ENCODE results near the gene CAMP. TPM values are rescaled to one million over a fixed set of nuclear protein-coding genes. Genes with fewer than 3 reads are reported as not detected.
"Not testable (repeated sequence)": the region's sequence is repeated elsewhere in the genome, so short reads cannot be mapped to it uniquely, and the experiment has no call there.

Gene CAMP
- total and polyA plus RNA-seq, 8 donors, result 0.87 to 1.4 (median 0.92) TPM; not detected in 5

GRCh38 chr3:48202632-48203031, 20.7 kb upstream of the CAMP start:
- Histone ChIP-seq H3K9me3 (no peaks in the 10 kb centered on the region), H3K27ac (no peak overlapping the region), H3K27me3 (no peaks in the 10 kb centered on the region), H3K4me3 (no peak overlapping the region), H3K4me1 (no peaks in the 10 kb centered on the region), H3K36me3 (no peaks in the 10 kb centered on the region)
- intact Hi-C loops (cut with DNase I; ENCODE audit: low total_unique reads), result no loop called here
- 72 to 84% (median 79%) methylated on average over 6 of the region's 6 CpGs for WGBS, 5 donors
- no peak for TF ChIP-seq EP300 (IDR thresholded peaks at IDR 0.05)
- TF ChIP-seq POLR2A (IDR thresholded peaks at IDR 0.05), result no peak
- no peak for TF ChIP-seq CTCF (IDR thresholded peaks at IDR 0.05)
- no peak for TF ChIP-seq POLR2AphosphoS5 (IDR thresholded peaks at IDR 0.05)
- no peak for DNase-seq

- no peaks in the 10 kb centered on the region for H3K4me1 ChIP-seq
- H3K27me3 ChIP-seq, result no peaks in the 10 kb centered on the region
- no peak for TF ChIP-seq POLR2AphosphoS5 (IDR thresholded peaks at IDR 0.05)
- TF ChIP-seq EP300 (IDR thresholded peaks at IDR 0.05), result no peak
- TF ChIP-seq CTCF (IDR thresholded peaks at IDR 0.05), result no peak
- no peak for TF ChIP-seq POLR2A (IDR thresholded peaks at IDR 0.05)
- no peaks in the 10 kb centered on the region for H3K36me3 ChIP-seq
- no peaks in the 10 kb centered on the region for H3K9me3 ChIP-seq
- DNase-seq, result no peak
- intact Hi-C loops (cut with DNase I; ENCODE audit: low total_unique reads), result no loop called here
- H3K27ac ChIP-seq, result no peak overlapping the region
- H3K4me3 ChIP-seq, result no peak overlapping the region
- WGBS, 5 donors, result 29 to 66% (median 62%) methylated on average over 1 to 3 of the region's 3 CpGs
These were observed 15.2 kb upstream of the CAMP start for GRCh38 chr3:48208076-48208475.

GRCh38 chr3:48209445-48209844, 13.8 kb upstream of the CAMP start:
- 88 to 99% (median 95%) methylated on average over 4 of the region's 4 CpGs for WGBS, 5 donors
- intact Hi-C loops (cut with DNase I; ENCODE audit: low total_unique reads), result no loop called here
- no peak overlapping the region for H3K27ac ChIP-seq

GRCh38 chr3:48210534-48210933, 12.8 kb upstream of the CAMP start:
- intact Hi-C loops (cut with DNase I; ENCODE audit: low total_unique reads), result not testable (repeated sequence)

More at GRCh38 chr3:48209445-48209844, 13.8 kb upstream of the CAMP start:
- H3K36me3 ChIP-seq, result no peaks in the 10 kb centered on the region
- DNase-seq, result no peak
- H3K4me3 ChIP-seq, result no peak overlapping the region
- TF ChIP-seq EP300 (IDR thresholded peaks at IDR 0.05), result no peak
- TF ChIP-seq POLR2A (IDR thresholded peaks at IDR 0.05), result no peak
- no peaks in the 10 kb centered on the region for H3K9me3 ChIP-seq
- H3K27me3 ChIP-seq, result no peaks in the 10 kb centered on the region
- peaks cover 0 to 2% (median under 1%) of the 10 kb centered on the region in 4 donors for H3K4me1 ChIP-seq

GRCh38 chr3:48211776-48212175, 11.5 kb upstream of the CAMP start:
- WGBS, 5 donors, result 92 to 97% (median 97%) methylated on average over 6 to 15 of the region's 36 CpGs
- H3K27me3 ChIP-seq; H3K4me3 ChIP-seq; DNase-seq; intact Hi-C loops (cut with DNase I; ENCODE audit: low total_unique reads); H3K27ac ChIP-seq; H3K36me3 ChIP-seq; H3K9me3 ChIP-seq: not testable (repeated sequence)
- peaks cover 21 to 24% (median 23%) of the 10 kb centered on the region in 4 donors for H3K4me1 ChIP-seq

More at GRCh38 chr3:48210534-48210933, 12.8 kb upstream of the CAMP start:
- DNase-seq, H3K27me3 ChIP-seq, H3K27ac ChIP-seq, H3K9me3 ChIP-seq, H3K36me3 ChIP-seq, H3K4me3 ChIP-seq: not testable (repeated sequence)
- 83 to 95% (median 84%) methylated on average over 4 to 40 of the region's 48 CpGs; no CpG with 5 or more reads in 1 of the 5 donors for WGBS, 5 donors
- H3K4me1 ChIP-seq, result peaks cover 9 to 13% (median 11%) of the 10 kb centered on the region in 4 donors

GRCh38 chr3:48214225-48214624, 9.1 kb upstream of the CAMP start:
- Histone ChIP-seq H3K9me3 (no peaks in the 10 kb centered on the region), H3K36me3 (no peaks in the 10 kb centered on the region), H3K4me3 (no peak overlapping the region), H3K27me3 (no peaks in the 10 kb centered on the region), H3K4me1 (peaks cover 21 to 31% (median 24%) of the 10 kb centered on the region in 4 donors), H3K27ac (peak overlapping the region in 2 of 5 donors; percentile 80 to 83)
- intact Hi-C loops (cut with DNase I; ENCODE audit: low total_unique reads), result no loop called here
- DNase-seq, result no peak
- no peak for TF ChIP-seq POLR2AphosphoS5 (IDR thresholded peaks at IDR 0.05)
- TF ChIP-seq EP300 (IDR thresholded peaks at IDR 0.05), result no peak
- no peak for TF ChIP-seq POLR2A (IDR thresholded peaks at IDR 0.05)
- TF ChIP-seq CTCF (IDR thresholded peaks at IDR 0.05), result no peak
- 85 to 97% (median 94%) methylated on average over 3 of the region's 3 CpGs for WGBS, 5 donors
